ENCODE results near the gene CCDC69.

CCDC69 gene

DNA sequence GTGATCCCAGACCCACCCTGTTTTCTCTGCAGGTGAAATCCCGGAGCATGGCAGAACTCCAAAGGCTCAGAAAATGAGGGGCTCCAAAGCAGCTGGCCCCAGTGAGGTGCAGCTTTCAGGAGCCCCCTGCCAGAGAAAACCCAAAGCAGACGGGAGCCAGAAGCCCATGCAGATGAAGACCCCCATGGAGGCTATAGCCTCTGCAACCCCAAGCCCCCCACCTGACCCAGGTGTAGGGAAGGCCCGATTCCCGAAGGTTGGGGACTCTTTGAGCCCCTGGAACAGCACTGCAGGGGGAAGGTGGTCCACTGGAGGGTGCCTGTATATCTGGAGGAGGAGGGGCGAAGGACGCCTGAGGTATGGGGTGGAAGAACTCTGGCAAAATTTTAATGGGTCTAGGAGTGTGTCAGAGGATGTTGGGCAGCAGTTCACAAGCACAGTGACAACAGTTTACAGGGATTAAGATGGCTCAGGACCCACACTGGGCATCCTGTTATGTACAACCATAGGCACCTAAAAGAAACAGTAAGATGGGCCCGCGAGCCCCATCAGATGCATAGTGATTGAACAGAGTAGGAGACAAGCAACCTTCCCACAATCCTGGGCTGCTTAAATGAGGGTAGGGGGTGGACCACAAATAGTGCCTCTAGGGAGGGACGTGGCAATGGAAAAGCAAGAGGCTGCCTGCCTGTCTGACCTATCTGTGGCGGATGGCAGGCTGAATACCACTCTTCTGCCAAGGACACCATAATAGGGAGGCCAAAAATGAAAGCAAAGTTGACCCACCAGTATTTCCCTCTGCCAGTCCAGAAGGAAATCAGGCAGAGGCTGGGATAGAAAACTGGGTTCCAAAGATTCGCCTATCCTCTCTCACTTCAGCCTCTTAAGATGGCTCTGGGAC is 49.9 kb downstream of the CCDC69 start:
- no peak overlapping the region for H3K4me3 ChIP-seq (replicated peaks; ENCODE audit: low read depth, low read length)
- no peak for DNase-seq (ENCODE audit: extremely low read depth, low read depth)
- TF ChIP-seq, protein P1, sequence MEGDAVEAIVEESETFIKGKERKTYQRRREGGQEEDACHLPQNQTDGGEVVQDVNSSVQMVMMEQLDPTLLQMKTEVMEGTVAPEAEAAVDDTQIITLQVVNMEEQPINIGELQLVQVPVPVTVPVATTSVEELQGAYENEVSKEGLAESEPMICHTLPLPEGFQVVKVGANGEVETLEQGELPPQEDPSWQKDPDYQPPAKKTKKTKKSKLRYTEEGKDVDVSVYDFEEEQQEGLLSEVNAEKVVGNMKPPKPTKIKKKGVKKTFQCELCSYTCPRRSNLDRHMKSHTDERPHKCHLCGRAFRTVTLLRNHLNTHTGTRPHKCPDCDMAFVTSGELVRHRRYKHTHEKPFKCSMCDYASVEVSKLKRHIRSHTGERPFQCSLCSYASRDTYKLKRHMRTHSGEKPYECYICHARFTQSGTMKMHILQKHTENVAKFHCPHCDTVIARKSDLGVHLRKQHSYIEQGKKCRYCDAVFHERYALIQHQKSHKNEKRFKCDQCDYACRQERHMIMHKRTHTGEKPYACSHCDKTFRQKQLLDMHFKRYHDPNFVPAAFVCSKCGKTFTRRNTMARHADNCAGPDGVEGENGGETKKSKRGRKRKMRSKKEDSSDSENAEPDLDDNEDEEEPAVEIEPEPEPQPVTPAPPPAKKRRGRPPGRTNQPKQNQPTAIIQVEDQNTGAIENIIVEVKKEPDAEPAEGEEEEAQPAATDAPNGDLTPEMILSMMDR (IDR thresholded peaks at IDR 0.05; ENCODE audit: low read depth, low read length, missing control alignments): no peak

DNA sequence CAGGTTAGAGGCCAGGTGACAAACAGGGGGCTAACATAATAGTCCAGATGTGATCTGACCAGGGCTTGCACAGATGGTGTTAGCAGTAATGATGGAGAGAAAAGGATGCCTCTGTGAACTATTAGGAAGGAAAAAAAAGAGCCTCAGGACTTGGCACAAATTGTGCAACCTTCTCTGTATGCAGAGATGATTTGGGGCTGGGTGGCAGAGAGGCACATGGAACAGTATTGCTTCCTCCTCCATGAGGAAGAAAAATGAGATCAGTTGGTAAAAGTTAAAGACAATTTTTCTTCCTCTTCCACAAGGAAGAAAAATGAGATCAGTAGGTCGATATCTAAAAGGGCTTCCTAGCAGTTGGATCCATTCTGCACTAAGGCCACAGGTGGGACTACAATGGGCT is 52.4 kb downstream of the CCDC69 start:
- no peak overlapping the region for H3K4me3 ChIP-seq (replicated peaks; ENCODE audit: low read depth, low read length)
- no peak for DNase-seq (ENCODE audit: extremely low read depth, low read depth)
- TF ChIP-seq, protein P1 (IDR thresholded peaks at IDR 0.05; ENCODE audit: low read depth, low read length, missing control alignments): no peak

DNA sequence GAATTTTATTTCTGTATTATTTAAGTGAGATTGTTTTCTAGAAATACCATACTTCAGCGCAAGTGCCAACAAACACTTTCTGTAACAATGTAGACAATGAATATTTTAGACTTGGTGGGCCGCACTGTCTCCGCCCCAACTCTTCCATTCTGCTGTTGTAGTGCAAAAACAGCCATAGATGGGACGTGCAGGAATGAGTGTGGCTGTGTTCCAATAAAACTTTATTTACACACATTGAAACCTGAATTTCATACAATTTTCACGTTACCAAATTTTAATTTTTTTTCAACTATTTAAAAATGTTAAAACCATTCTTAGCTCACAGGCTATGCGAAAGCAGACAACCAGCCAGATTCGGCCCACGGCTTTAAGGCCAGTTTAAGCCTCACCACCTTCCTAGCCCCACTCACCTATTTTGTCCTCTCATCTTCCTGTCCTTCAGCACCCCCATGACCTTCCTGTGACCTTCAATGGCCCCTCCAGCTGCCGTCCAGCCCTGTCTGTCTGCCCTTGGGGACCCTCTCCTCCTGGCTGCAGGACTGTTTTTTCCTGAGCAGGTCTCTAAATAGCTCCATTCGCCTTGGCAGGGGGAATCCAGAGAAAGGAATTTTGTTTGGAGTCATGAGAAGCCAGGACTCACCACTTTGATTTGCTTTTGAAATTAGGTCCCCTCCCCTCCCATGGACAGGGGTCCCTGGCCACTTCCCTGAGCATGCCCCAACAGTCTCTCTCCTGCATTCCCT is 55.1 kb downstream of the CCDC69 start:
- TF ChIP-seq, protein P1 (IDR thresholded peaks at IDR 0.05; ENCODE audit: low read depth, low read length, missing control alignments): no peak
- no peak for DNase-seq (ENCODE audit: extremely low read depth, low read depth)
- H3K4me3 ChIP-seq (replicated peaks; ENCODE audit: low read depth, low read length): no peak overlapping the region

DNA sequence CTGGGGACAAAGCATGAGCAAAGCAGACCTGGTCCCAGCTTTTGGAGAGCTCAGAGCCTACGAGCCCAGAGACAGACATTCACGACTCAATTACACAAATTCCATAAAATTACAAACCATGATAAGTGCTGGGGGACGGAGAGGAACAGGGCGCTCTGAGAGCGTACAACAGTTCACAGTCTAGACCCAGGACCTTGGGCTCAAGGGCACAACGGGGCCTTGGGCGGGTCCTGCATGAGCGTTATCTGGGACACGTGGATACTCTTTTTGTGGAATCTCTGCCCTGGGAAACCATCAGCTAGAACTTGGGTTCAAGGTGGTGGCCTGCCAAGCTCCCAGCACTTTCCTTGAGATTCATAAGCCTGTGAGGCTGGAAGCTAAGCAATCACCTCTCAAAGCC is 56.9 kb downstream of the CCDC69 start:
- TF ChIP-seq, protein P1 (IDR thresholded peaks at IDR 0.05; ENCODE audit: low read depth, low read length, missing control alignments): no peak
- no peak overlapping the region for H3K4me3 ChIP-seq (replicated peaks; ENCODE audit: low read depth, low read length)

DNA sequence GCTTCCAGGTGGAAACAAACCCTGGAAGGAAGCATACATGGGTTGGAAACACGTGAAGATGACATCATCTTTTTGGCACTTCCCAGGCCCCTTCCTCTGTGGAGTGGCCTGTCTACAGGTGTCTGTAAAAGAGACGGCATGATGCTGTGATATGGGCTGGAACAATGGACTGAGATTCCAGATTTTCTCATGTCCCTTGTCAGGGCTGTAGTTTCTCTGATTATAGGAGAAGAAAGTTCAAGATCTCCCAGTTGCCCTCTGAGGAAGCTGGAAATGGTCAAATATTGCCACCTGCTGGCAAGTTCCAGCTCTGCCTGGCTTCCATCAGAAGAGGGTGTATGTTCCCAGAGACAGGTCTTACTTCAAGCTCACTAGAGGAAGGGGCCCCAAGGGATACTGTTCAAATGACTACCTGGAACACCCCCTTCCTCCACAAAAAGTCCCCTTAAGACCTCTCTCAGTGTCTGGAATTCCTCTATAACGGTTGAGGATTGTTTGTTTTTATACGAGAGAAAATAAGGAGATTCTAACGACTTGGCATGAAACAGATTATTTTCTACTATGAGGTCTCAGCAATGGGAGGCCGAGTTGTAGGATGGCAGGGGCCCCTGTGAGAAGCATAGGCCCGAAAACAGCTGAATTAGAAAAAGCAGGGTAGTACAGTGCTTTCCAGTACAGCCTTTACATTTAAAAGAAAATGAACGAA is 59.1 kb downstream of the CCDC69 start:
- TF ChIP-seq, protein P1 (IDR thresholded peaks at IDR 0.05; ENCODE audit: low read depth, low read length, missing control alignments): peak; percentile 89
- no peak overlapping the region for H3K4me3 ChIP-seq (replicated peaks; ENCODE audit: low read depth, low read length)
- no peak for DNase-seq (ENCODE audit: extremely low read depth, low read depth)

More for the DNA sequence above, 56.9 kb downstream of the CCDC69 start:
- DNase-seq (ENCODE audit: extremely low read depth, low read depth): no peak

DNA sequence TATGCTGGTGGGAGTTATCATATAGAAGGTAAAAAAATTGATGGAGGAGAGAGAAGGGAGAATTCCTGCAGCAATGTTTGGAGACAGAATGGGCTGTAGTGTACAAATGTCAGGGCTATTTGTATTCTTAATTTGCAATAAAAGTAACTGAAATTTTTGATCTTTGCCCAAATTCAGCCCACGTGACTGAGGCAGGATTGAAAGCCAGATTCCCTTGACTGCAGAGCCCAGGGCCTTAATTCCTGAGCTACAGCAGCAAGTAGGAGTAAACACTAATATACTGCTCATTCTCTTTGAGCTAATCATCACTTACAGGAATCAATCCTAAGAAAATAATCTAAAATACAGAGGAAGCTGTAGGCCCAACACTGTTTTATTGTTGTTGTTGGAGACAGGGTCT is 61.1 kb downstream of the CCDC69 start:
- TF ChIP-seq, protein P1 (IDR thresholded peaks at IDR 0.05; ENCODE audit: low read depth, low read length, missing control alignments): no peak

More for the DNA sequence above, 61.1 kb downstream of the CCDC69 start:
- no peak overlapping the region for H3K4me3 ChIP-seq (replicated peaks; ENCODE audit: low read depth, low read length)
- no peak for DNase-seq (ENCODE audit: extremely low read depth, low read depth)

Data from HFF-Myc (cell line).